CD14-positive monocyte (primary cell): ENCODE results near the gene DNAJB11. TPM values are rescaled to one million over a fixed set of nuclear protein-coding genes. Genes with fewer than 3 reads are reported as not detected.
A peak's percentile ranks its signal among the peaks of the same experiment; 100 is the strongest.

Experiments used
- DNase-seq, 3 donors: peaks; one replicate each; pipeline ENCODE4 v3.0.0-alpha.2; 2011 to 2022
- H2AFZ ChIP-seq: 2 replicates; pipeline ENCODE4 v1.6.0; 2012; ENCODE audit warnings: mild to moderate bottlenecking, low read depth, low read length, inconsistent platforms; ENCODE audit not compliant: insufficient read depth, poor library complexity, severe bottlenecking
- H3K27ac ChIP-seq, 2 donors: 1 replicate in 1 of 2; 2 replicates in 1 of 2; pipeline ENCODE4 v1.5.1; 2012 to 2013; ENCODE audit warnings: low read length in 2 of 2, control low read depth in 1 of 2, inconsistent platforms in 1 of 2, low read depth in 1 of 2, mild to moderate bottlenecking in 1 of 2
- H3K27me3 ChIP-seq, 2 donors: one replicate each; pipeline versions ENCODE4 v1.6.0 to v1.6.1; 2011 to 2013; ENCODE audit warnings: low read length in 2 of 2; ENCODE audit not compliant: control insufficient read depth in 2 of 2, insufficient read depth in 2 of 2
- H3K36me3 ChIP-seq, 2 donors: replicated peaks in 1 of 2; 1 replicate in 1 of 2; 2 replicates in 1 of 2; pipeline versions ENCODE4 v1.5.1 to v1.6.1; 2012 to 2013; ENCODE audit warnings: low read length in 2 of 2, control low read depth in 1 of 2, inconsistent platforms in 1 of 2, mild to moderate bottlenecking in 1 of 2; ENCODE audit not compliant: insufficient read depth in 2 of 2, control insufficient read depth in 1 of 2
- H3K4me1 ChIP-seq, 2 donors: 1 replicate in 1 of 2; 2 replicates in 1 of 2; pipeline versions ENCODE4 v1.5.1 to v1.6.1; 2012 to 2013; ENCODE audit warnings: low read length in 2 of 2, control low read depth in 1 of 2, inconsistent platforms in 1 of 2, mild to moderate bottlenecking in 1 of 2, moderate library complexity in 1 of 2; ENCODE audit not compliant: insufficient read depth in 2 of 2, control insufficient read depth in 1 of 2
- H3K4me2 ChIP-seq: replicated peaks from 2 replicates; pipeline ENCODE3; 2012; ENCODE audit warnings: low read length, moderate library complexity, mild to moderate bottlenecking; ENCODE audit not compliant: poor library complexity, severe bottlenecking; ENCODE audit errors: extremely low read depth
- H3K4me3 ChIP-seq, 3 experiments: fragments of 200-600 bp in 1 of 3; sonication (generic) in 1 of 3; replicated peaks in 1 of 3; 1 replicate in 2 of 3; 2 replicates in 1 of 3; pipeline ENCODE4 v1.5.1; 2011 to 2013; ENCODE audit warnings: low read length in 3 of 3, mild to moderate bottlenecking in 3 of 3, control low read depth in 2 of 3, low read depth in 2 of 3, inconsistent platforms in 1 of 3, moderate library complexity in 1 of 3
- H3K79me2 ChIP-seq: 2 replicates; pipeline ENCODE4 v1.6.0; 2012; ENCODE audit warnings: mild to moderate bottlenecking, control low read depth, inconsistent platforms, low read length, moderate library complexity; ENCODE audit not compliant: insufficient read depth
- H3K9ac ChIP-seq: 2 replicates; pipeline ENCODE4 v1.6.0; 2017; ENCODE audit warnings: low read length, mild to moderate bottlenecking; ENCODE audit not compliant: insufficient read depth, poor library complexity, severe bottlenecking
- H3K9me3 ChIP-seq, 2 donors: replicated peaks in 1 of 2; 1 replicate in 1 of 2; 2 replicates in 1 of 2; pipeline versions ENCODE4 v1.5.1 to v1.6.1; 2012 to 2013; ENCODE audit warnings: low read length in 2 of 2, control low read depth in 1 of 2; ENCODE audit not compliant: control insufficient read depth in 1 of 2, insufficient read depth in 1 of 2
- H4K20me1 ChIP-seq: 2 replicates; pipeline ENCODE4 v1.6.0; 2012; ENCODE audit warnings: mild to moderate bottlenecking, low read length, control low read depth, moderate library complexity; ENCODE audit not compliant: insufficient read depth
- H3K27ac Mint-ChIP-seq, 7 donors: one replicate each; pipeline ENCODE4 v1.8.0; 2020; ENCODE audit warnings: mild to moderate bottlenecking in 7 of 7, mixed read lengths in 7 of 7, moderate library complexity in 6 of 7, inconsistent platforms in 2 of 7
- H3K27me3 Mint-ChIP-seq, 3 donors: one replicate each; pipeline ENCODE4 v1.8.0; 2021 to 2022; ENCODE audit warnings: low read depth in 3 of 3, mild to moderate bottlenecking in 3 of 3, mixed read lengths in 3 of 3, moderate library complexity in 3 of 3, inconsistent platforms in 1 of 3
- H3K36me3 Mint-ChIP-seq, 2 donors: one replicate each; pipeline ENCODE4 v1.8.0; 2020; ENCODE audit warnings: mixed read lengths in 2 of 2, inconsistent platforms in 1 of 2, mild to moderate bottlenecking in 1 of 2
- H3K4me1 Mint-ChIP-seq: one replicate; pipeline ENCODE4 v1.8.0; 2020; ENCODE audit warnings: mild to moderate bottlenecking, mixed read lengths
- H3K4me3 Mint-ChIP-seq, 2 donors: one replicate each; pipeline ENCODE4 v1.8.0; 2020; ENCODE audit warnings: mild to moderate bottlenecking in 2 of 2, mixed read lengths in 2 of 2, moderate library complexity in 1 of 2
- H3K9me3 Mint-ChIP-seq, 7 donors: one replicate each; pipeline ENCODE4 v1.8.0; 2020 to 2022; ENCODE audit warnings: mixed read lengths in 7 of 7, mild to moderate bottlenecking in 6 of 7, moderate library complexity in 6 of 7, inconsistent platforms in 2 of 7
- CTCF ChIP-seq: fragments of 200-600 bp; IDR thresholded peaks from one replicate; pipeline ENCODE4 v1.8.0; 2022; ENCODE audit warnings: antibody characterized with exemption, mild to moderate bottlenecking
- WGBS: methylation state at CpG from one replicate; pipeline ENCODE4 v1.1.5; 2013; ENCODE audit warnings: missing lambda C conversion rate; ENCODE audit not compliant: insufficient coverage; 5-methylcytosine and 5-hydroxymethylcytosine counted together
- intact Hi-C, 2 donors: fragments of 100-400 bp; cut with micrococcal nuclease; formaldehyde crosslinking; loops; one replicate each; pipeline versions ENCODE4 v1.15.0 to v1.15.1; 2023
- polyA plus RNA-seq, 3 donors: library from polyadenylated mRNA; depleted of rRNA in 1 of 3; unstranded in 2 of 3; stranded (reverse) in 1 of 3; fragments of 300-500 nt in 2 of 3; fragments of >200 nt in 1 of 3; fragmentation: Illumina TruSeq in 2 of 3; gene quantifications; 1 replicate in 2 of 3; 2 replicates in 1 of 3; pipeline ENCODE4 v1.2.3, GENCODE V29; 2012 to 2021

Gene DNAJB11
- polyA plus RNA-seq, 3 donors, result 32.5 to 45.8 (median 44.6) TPM

GRCh38 chr3:186603159-186603558, 32.6 kb downstream of the DNAJB11 start:
- H3K27ac Mint-ChIP-seq, result peak overlapping the region in 2 of 7 donors; percentile 0 to 32

GRCh38 chr3:186605078-186605477, 34.6 kb downstream of the DNAJB11 start:
- no peak overlapping the region for H3K4me2 ChIP-seq

More at GRCh38 chr3:186603159-186603558, 32.6 kb downstream of the DNAJB11 start:
- intact Hi-C loops, result no loop called here
- Histone ChIP-seq H3K9ac (no peak overlapping the region), H3K4me3 (no peak overlapping the region), H4K20me1 (no peaks in the 10 kb centered on the region), H3K27ac (no peak overlapping the region), H3K79me2 (no peaks in the 10 kb centered on the region), H3K9me3 (no peaks in the 10 kb centered on the region), H3K4me2 (no peak overlapping the region), H3K27me3 (no peaks in the 10 kb centered on the region), H3K4me1 (no peaks in the 10 kb centered on the region), H2AFZ (no peak overlapping the region), H3K36me3 (no peaks in the 10 kb centered on the region)
- no peaks in the 10 kb centered on the region for H3K36me3 Mint-ChIP-seq
- no CpG with 5 or more reads among the region's 7 CpGs for WGBS
- H3K9me3 Mint-ChIP-seq, result peaks cover 0 to 3% (median 1%) of the 10 kb centered on the region in 7 donors
- DNase-seq, result no peak
- no peak for TF ChIP-seq CTCF
- H3K27me3 Mint-ChIP-seq, result peaks cover 0 to 7% (median 4%) of the 10 kb centered on the region in 3 donors
- H3K4me3 Mint-ChIP-seq, result no peak overlapping the region
- no peaks in the 10 kb centered on the region for H3K4me1 Mint-ChIP-seq

More at GRCh38 chr3:186605078-186605477, 34.6 kb downstream of the DNAJB11 start:
- H3K27ac ChIP-seq, result no peak overlapping the region
- H3K27me3 ChIP-seq, result no peaks in the 10 kb centered on the region
- DNase-seq, result no peak
- intact Hi-C loops, result no loop called here
- H3K4me1 Mint-ChIP-seq, result no peaks in the 10 kb centered on the region
- H3K9me3 ChIP-seq, result no peaks in the 10 kb centered on the region
- no peaks in the 10 kb centered on the region for H3K36me3 Mint-ChIP-seq
- no peak overlapping the region for H3K4me3 ChIP-seq
- peaks cover 0 to 5% (median 0%) of the 10 kb centered on the region in 7 donors for H3K9me3 Mint-ChIP-seq
- H3K36me3 ChIP-seq, result no peaks in the 10 kb centered on the region
- no peak overlapping the region for H3K9ac ChIP-seq
- no peak overlapping the region for H3K27ac Mint-ChIP-seq
- peaks cover 1 to 7% (median 1%) of the 10 kb centered on the region in 3 donors for H3K27me3 Mint-ChIP-seq
- no peaks in the 10 kb centered on the region for H3K4me1 ChIP-seq
- H2AFZ ChIP-seq, result no peak overlapping the region
- H4K20me1 ChIP-seq, result no peaks in the 10 kb centered on the region
- no peak for TF ChIP-seq CTCF
- no peaks in the 10 kb centered on the region for H3K79me2 ChIP-seq
- H3K4me3 Mint-ChIP-seq, result no peak overlapping the region
